IPS-NIHi7 (cell line): ENCODE data around the gene SEMA5B.

Experiments
- DNase-seq: peaks from one replicate; pipeline ENCODE4 v3.0.0; 2012; ENCODE audit warnings: mixed read lengths; ENCODE audit errors: extremely low spot score

The SEMA5B gene

GRCh38 chr3:122926322-122926721 lies 101.2 kb downstream of the SEMA5B start:
- DNase-seq, result no peak

- no peak for DNase-seq
These were observed 101.8 kb downstream of the SEMA5B start for GRCh38 chr3:122925756-122926155.

- DNase-seq, result no peak
These were observed 103.5 kb downstream of the SEMA5B start for GRCh38 chr3:122924056-122924455.

GRCh38 chr3:122923611-122924010 lies 104.0 kb downstream of the SEMA5B start:
- no peak for DNase-seq

GRCh38 chr3:122921791-122922651 lies 105.5 kb downstream of the SEMA5B start:
- peak; percentile 88 for DNase-seq

- DNase-seq, result no peak
These were observed 106.6 kb downstream of the SEMA5B start for GRCh38 chr3:122920986-122921385.

GRCh38 chr3:122919291-122919610 lies 108.3 kb downstream of the SEMA5B start:
- no peak for DNase-seq

GRCh38 chr3:122918576-122919290 lies 108.8 kb downstream of the SEMA5B start:
- DNase-seq, result peak; percentile 51

- DNase-seq, result no peak
These were observed 110.2 kb downstream of the SEMA5B start for GRCh38 chr3:122917412-122917811.

GRCh38 chr3:122916580-122916979 lies 111.0 kb downstream of the SEMA5B start:
- DNase-seq, result no peak

GRCh38 chr3:122916084-122916483 lies 111.5 kb downstream of the SEMA5B start:
- no peak for DNase-seq

GRCh38 chr3:122915300-122916055 lies 112.1 kb downstream of the SEMA5B start:
- DNase-seq, result no peak

GRCh38 chr3:122913539-122914100 lies 113.9 kb downstream of the SEMA5B start:
- no peak for DNase-seq

- no peak for DNase-seq
These were observed 114.6 kb downstream of the SEMA5B start for GRCh38 chr3:122912772-122913538.

GRCh38 chr3:122911901-122912300 lies 115.7 kb downstream of the SEMA5B start:
- no peak for DNase-seq

- no peak for DNase-seq
These were observed 119.3 kb downstream of the SEMA5B start for GRCh38 chr3:122908251-122908650.

- DNase-seq, result no peak
These were observed 120.1 kb downstream of the SEMA5B start for GRCh38 chr3:122907471-122907870.

- no peak for DNase-seq
These were observed 124.4 kb downstream of the SEMA5B start for GRCh38 chr3:122903171-122903570.

GRCh38 chr3:122902326-122902725 lies 125.2 kb downstream of the SEMA5B start:
- DNase-seq, result no peak

GRCh38 chr3:122898298-122898697 lies 129.3 kb downstream of the SEMA5B start:
- DNase-seq, result no peak
